ENCODE results near the gene GLCCI1.
A peak's percentile ranks its signal among the peaks of the same experiment; 100 is the strongest.

GRCh38 chr7:8119262-8119661 is 150.7 kb downstream of the GLCCI1 start:
- TF ChIP-seq CTCF (IDR thresholded peaks at IDR 0.05; ENCODE audit: poor library complexity, severe bottlenecking) (no peak), EP300 (conservative IDR thresholded peaks at IDR 0.05; ENCODE audit: poor library complexity, severe bottlenecking) (peak; percentile 75), EZH2 (IDR thresholded peaks at IDR 0.05; ENCODE audit: borderline replicate concordance, insufficient read depth, low read length, poor library complexity, severe bottlenecking) (no peak), POLR2AphosphoS5 (IDR thresholded peaks at IDR 0.05) (no peak), RAD21 (conservative IDR thresholded peaks at IDR 0.05) (peak; percentile 10), REST (IDR thresholded peaks at IDR 0.05; ENCODE audit: borderline replicate concordance) (peak; percentile 90), SMC3 (conservative IDR thresholded peaks at IDR 0.05; ENCODE audit: poor library complexity) (no peak), TAF1 (IDR thresholded peaks at IDR 0.05; ENCODE audit: low read depth) (no peak), MXI1 (conservative IDR thresholded peaks at IDR 0.05; ENCODE audit: poor library complexity, severe bottlenecking) (no peak)
